Esophagus (tissue), 2 donors: Measurements from ENCODE around the gene IFNGR2. TPM values are rescaled to one million over a fixed set of nuclear protein-coding genes. Genes with fewer than 3 reads are reported as not detected.
A peak's percentile ranks its signal among the peaks of the same experiment; 100 is the strongest.
"Not testable (repeated sequence)": the region's sequence is repeated elsewhere in the genome, so short reads cannot be mapped to it uniquely, and the experiment has no call there.

Experiments
- H3K27ac ChIP-seq, 2 donors: one replicate each; pipeline ENCODE4 v1.5.1; 2013; ENCODE audit warnings: low read depth in 2 of 2, mild to moderate bottlenecking in 2 of 2, inconsistent platforms in 1 of 2, low read length in 1 of 2, moderate library complexity in 1 of 2
- H3K27me3 ChIP-seq, 2 donors: one replicate each; pipeline ENCODE4 v1.6.1; 2013; ENCODE audit warnings: low read length in 2 of 2, control low read depth in 1 of 2, mild to moderate bottlenecking in 1 of 2; ENCODE audit not compliant: insufficient read depth in 2 of 2, control insufficient read depth in 1 of 2
- H3K36me3 ChIP-seq, 2 donors: one replicate each; pipeline ENCODE4 v1.6.1; 2013; ENCODE audit warnings: low read length in 1 of 2; ENCODE audit not compliant: control insufficient read depth in 2 of 2, insufficient read depth in 2 of 2
- H3K4me1 ChIP-seq, 2 donors: one replicate each; pipeline ENCODE4 v1.6.1; 2013; ENCODE audit warnings: low read length in 1 of 2; ENCODE audit not compliant: control insufficient read depth in 2 of 2, insufficient read depth in 2 of 2
- H3K4me3 ChIP-seq, 2 donors: one replicate each; pipeline ENCODE4 v1.5.1; 2013; ENCODE audit warnings: low read length in 2 of 2, mild to moderate bottlenecking in 2 of 2, low read depth in 1 of 2, moderate library complexity in 1 of 2
- H3K9me3 ChIP-seq, 2 donors: one replicate each; pipeline ENCODE4 v1.6.1; 2013; ENCODE audit warnings: mild to moderate bottlenecking in 2 of 2, low read depth in 1 of 2, low read length in 1 of 2, moderate library complexity in 1 of 2; ENCODE audit not compliant: control insufficient read depth in 2 of 2, insufficient read depth in 1 of 2
- WGBS, 2 donors: extraction: QIAGEN DNeasy Blood & Tissue Kit; methylation state at CpG; one replicate each; pipeline ENCODE4 v1.1.7; 2013; 5-methylcytosine and 5-hydroxymethylcytosine counted together
- polyA plus RNA-seq, 2 donors: library from polyadenylated mRNA; stranded (reverse); fragments of 200-250 nt; gene quantifications; one replicate each; pipeline ENCODE4 v1.2.3, GENCODE V29; 2013
- donor health status: healthy with polysubstance abuse.
- donor health status: Bipolar disorder and iron deficiency.

The IFNGR2 gene
- polyA plus RNA-seq, 2 donors: 44.9 to 52.5 TPM

DNA sequence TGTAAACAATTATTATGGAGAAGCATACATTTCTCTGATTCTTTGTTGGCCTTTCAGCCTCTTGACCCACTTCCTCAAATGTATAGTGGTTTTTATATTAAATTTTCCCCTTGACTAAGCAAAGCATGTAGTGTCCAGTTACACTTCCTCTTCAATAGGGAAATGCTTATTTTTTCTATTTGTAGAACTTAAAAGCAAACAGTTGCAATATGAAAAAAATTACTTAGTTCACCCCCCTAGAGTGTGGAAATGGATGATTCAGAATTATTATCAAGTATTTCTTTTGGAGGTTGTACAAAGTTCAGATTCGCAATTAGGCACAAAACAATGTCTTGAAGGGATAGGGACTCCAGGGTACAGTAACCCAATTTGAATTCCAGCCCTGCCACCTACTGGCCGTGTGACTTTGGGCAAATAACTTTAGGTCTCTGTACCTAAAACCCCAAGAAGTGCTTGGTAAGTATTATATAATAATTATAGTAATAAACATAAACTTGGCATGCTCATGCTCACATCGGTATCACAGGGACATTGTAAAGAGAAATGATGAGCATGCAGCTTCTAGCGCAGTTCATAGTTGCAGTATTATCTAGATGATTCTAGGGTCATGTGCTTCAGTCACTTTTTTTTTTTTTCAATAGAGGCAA lies 28.6 kb upstream of the IFNGR2 start:
- 17 to 24% methylated on average over 4 of the region's 4 CpGs for WGBS, 2 donors
- peak overlapping the region in 1 of 2 donors; percentile 37 for H3K27ac ChIP-seq
- H3K4me1 ChIP-seq: peaks cover 0 to 2% of the 10 kb centered on the region in 2 donors

DNA sequence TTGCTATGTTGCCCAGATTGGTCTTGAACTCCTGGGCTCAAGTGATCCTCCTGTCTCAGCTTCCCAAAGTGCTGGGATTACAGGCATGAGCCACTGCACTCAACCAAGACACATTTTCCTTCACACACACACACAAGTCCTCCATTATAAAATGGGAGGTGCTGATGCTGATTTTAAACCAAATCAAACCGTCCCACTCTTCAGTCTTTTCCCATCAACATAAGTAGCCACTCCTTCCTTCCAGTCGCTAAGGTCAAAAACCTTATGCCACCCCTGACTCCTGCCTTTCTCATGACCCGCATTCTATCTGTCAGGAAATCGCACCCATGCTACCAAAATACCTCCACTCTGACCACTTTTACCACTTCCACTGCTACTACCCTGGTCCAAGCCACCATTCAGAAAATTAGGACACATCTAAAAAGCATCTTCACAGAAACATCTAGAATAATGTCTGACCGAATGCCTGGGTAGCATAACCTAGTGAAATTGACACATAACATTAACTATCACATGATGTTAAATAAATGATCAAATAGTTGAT lies 28.0 kb upstream of the IFNGR2 start:
- Histone ChIP-seq H3K27ac (no peak overlapping the region), H3K4me3 (no peak overlapping the region)
- WGBS, 2 donors: 70 to 74% methylated on average over 5 of the region's 5 CpGs

More for the DNA sequence above, 28.6 kb upstream of the IFNGR2 start:
- no peak overlapping the region for H3K4me3 ChIP-seq
- H3K9me3 ChIP-seq: peaks cover 4 to 5% of the 10 kb centered on the region in 2 donors
- H3K27me3 ChIP-seq: no peaks in the 10 kb centered on the region
- H3K36me3 ChIP-seq: no peaks in the 10 kb centered on the region

DNA sequence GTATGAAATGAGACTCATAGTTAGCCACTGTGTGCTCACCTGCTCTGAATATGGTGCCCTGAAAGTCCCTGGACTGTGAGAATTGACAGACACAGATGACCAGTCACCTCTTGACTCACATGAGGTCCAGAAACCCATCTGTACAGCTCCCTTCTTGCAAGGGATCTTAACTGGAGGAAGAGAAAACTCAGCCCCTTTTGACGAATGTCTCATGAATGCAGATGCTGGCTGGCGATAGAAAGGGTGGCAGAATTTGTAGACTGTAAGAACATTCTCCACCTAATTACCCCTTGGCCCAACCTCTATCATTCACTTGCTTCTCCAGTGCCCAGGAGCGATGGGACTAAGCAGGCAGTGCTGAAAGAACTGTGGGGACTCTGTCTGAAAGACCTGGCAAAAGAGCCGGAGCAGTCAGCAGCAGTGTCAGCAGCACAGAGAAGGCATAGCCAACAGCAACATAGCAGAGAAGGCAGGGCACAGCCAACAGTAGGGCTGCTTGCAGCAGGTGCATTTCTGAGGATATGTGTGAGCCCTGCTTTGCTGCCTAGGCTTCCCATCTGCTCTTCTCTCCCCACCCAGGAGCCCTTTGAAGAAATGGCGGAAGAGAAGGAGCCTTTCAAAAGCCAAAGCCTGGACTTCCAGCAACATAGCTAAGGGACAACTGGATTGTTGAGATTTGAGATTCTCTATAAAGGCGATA lies 25.8 kb upstream of the IFNGR2 start:
- peaks cover 2 to 9% of the 10 kb centered on the region in 2 donors for H3K4me1 ChIP-seq
- WGBS, 2 donors: 88 to 91% methylated on average over 6 of the region's 6 CpGs
- H3K27me3 ChIP-seq: no peaks in the 10 kb centered on the region
- H3K27ac ChIP-seq: no peak overlapping the region
- no peaks in the 10 kb centered on the region for H3K36me3 ChIP-seq
- H3K9me3 ChIP-seq: no peaks in the 10 kb centered on the region
- no peak overlapping the region for H3K4me3 ChIP-seq

More for the DNA sequence above, 28.0 kb upstream of the IFNGR2 start:
- Histone ChIP-seq H3K27me3 (no peaks in the 10 kb centered on the region), H3K9me3 (peaks cover under 1 to 2% of the 10 kb centered on the region in 2 donors), H3K36me3 (no peaks in the 10 kb centered on the region), H3K4me1 (peaks cover 0 to 2% of the 10 kb centered on the region in 2 donors)

DNA sequence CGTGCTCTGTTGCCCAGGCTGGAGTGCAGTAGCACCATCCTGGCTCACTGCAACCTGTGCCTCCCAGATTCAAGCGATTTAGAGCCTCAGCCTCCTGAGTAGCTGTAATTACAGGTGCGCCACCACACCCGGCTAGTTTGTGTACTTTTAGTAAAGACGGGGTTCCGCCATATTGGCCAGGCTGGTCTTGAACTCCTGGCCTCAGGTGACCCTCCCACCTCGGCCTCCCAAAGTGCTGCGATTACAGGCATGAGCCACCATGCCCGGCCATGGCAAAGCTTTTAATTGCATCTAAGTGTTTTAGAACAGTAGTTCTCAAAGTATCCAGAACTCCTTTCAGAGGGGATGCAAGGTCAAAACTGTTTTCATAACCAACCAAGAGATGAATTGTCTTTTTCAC lies 25.1 kb upstream of the IFNGR2 start:
- Histone ChIP-seq H3K4me1 (peaks cover 2 to 16% of the 10 kb centered on the region in 2 donors), H3K9me3 (no peaks in the 10 kb centered on the region), H3K36me3 (no peaks in the 10 kb centered on the region), H3K27me3 (no peaks in the 10 kb centered on the region), H3K4me3 (no peak overlapping the region), H3K27ac (no peak overlapping the region)
- 90 to 92% methylated on average over 9 of the region's 9 CpGs for WGBS, 2 donors

DNA sequence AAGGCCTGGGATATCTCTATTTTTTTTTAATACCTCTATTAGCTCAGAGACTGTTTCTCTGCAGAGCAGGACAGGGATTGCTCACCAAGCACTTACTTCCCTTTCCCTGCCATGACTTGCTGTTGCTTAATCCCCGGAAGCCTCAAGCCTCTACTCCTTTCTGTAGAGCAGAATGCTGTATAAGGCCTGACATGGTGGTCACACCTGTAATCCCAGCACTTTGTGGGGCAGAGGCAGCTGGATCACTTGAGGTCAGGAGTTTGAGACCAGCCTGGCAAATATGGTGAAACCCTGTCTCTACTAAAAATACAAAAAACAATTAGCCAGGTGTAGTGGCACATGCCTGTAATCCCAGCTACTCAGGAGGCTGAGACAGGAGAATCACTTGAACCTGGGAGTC lies 23.3 kb upstream of the IFNGR2 start:
- WGBS, 2 donors: 26 to 47% methylated on average over 1 of the region's 1 CpG
- not testable (repeated sequence) for H3K27me3 ChIP-seq, H3K36me3 ChIP-seq, H3K4me3 ChIP-seq, H3K9me3 ChIP-seq
- H3K27ac ChIP-seq: peak overlapping the region; percentile 77 to 97
- peaks cover 2 to 17% of the 10 kb centered on the region in 2 donors for H3K4me1 ChIP-seq

DNA sequence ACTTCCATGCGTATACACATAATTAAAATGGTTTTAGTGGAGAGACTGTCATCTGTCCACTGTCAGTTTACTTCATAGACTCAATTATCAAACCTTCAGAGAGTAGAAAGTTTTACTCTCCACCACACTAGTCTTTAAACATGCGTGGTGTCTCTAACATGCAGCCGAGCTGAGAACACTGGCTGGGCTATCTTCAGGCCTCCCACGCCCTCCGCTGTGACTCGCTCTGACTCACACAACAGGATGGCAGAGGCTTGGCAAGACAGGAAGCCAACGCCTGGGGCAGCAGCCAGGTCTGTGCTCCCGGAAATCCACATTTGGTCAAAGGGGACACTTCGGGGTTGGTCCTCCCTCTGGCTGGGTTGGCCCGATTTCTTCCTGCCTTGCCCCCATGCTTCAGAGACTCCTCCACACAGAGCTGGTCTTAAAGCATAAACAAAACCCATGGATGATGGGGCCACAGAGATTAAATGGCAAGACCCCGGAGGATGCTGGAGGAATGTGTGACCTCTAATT lies 22.7 kb upstream of the IFNGR2 start:
- Histone ChIP-seq H3K27me3 (no peaks in the 10 kb centered on the region), H3K4me3 (no peak overlapping the region), H3K27ac (peak overlapping the region; percentile 77 to 97), H3K4me1 (peaks cover 2 to 17% of the 10 kb centered on the region in 2 donors), H3K36me3 (no peaks in the 10 kb centered on the region), H3K9me3 (no peaks in the 10 kb centered on the region)
- 9 to 18% methylated on average over 11 of the region's 11 CpGs for WGBS, 2 donors

DNA sequence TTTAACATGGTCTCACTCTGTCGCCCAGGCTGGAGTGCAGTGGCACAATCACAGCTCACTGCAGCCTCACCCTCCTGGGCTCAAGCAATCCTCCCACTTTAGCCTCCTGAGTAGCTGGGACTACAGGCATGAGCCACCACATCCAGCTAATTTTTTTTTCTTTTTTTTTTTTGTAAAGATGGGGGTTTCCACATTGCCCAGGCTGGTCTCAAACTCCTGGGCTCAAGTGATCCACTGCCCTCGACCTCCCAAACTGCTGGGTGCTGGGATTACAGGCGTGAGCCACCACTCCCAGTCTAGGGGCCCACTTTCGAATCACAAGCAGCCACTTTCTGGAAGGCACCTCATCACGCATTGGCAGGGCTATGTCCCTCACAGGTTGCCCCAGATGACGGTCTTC lies 21.8 kb upstream of the IFNGR2 start:
- not testable (repeated sequence) for H3K4me3 ChIP-seq, H3K27me3 ChIP-seq, H3K9me3 ChIP-seq, H3K36me3 ChIP-seq
- peak overlapping the region in 1 of 2 donors; percentile 61 for H3K27ac ChIP-seq
- 82 to 87% methylated on average over 6 of the region's 6 CpGs for WGBS, 2 donors
- H3K4me1 ChIP-seq: peaks cover 2 to 17% of the 10 kb centered on the region in 2 donors

DNA sequence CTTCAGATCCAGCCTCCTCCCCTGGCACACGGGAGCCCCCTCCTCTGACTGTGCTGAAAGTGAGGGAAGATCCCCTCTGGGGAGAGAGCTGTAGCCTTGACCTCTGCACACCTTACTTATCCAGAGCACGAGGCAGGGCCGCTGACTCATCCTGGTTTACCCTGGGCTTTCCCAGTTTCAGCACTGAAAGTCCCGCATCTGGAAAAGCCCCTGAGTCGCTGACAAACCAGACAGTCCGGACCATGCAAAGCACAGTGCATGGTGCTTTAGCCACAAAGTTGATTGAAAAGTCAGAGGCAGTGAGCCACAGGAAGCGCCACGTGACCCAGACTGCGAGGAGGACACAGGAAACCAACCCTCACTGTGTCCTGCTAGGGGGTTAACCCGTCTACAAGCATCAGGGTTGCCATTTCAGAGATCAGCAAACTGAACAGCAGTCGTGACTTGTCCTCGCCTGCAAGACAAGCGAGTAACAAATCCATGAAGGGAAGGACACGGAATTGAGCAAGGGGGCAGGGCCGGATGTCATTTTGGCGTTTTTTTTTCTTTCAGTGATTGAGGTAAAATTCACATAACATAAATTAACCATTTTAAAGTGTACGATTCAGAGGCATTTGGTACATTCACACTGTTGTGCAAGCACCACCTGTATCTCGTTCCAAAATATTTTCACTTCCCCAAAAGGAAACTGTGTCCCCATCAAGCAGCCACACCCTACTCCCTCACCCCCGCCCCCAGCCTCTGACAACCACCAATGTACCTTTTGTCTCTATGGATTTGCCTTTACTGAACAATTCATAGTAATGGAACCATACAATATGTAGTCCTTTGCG lies 19.9 kb upstream of the IFNGR2 start:
- H3K36me3 ChIP-seq: no peaks in the 10 kb centered on the region
- 20% methylated on average over 19 to 20 of the region's 20 CpGs for WGBS, 2 donors
- H3K4me3 ChIP-seq: no peak overlapping the region
- no peaks in the 10 kb centered on the region for H3K9me3 ChIP-seq
- no peaks in the 10 kb centered on the region for H3K27me3 ChIP-seq
- peaks cover 2 to 17% of the 10 kb centered on the region in 2 donors for H3K4me1 ChIP-seq
- peak overlapping the region; percentile 92 to 96 for H3K27ac ChIP-seq

DNA sequence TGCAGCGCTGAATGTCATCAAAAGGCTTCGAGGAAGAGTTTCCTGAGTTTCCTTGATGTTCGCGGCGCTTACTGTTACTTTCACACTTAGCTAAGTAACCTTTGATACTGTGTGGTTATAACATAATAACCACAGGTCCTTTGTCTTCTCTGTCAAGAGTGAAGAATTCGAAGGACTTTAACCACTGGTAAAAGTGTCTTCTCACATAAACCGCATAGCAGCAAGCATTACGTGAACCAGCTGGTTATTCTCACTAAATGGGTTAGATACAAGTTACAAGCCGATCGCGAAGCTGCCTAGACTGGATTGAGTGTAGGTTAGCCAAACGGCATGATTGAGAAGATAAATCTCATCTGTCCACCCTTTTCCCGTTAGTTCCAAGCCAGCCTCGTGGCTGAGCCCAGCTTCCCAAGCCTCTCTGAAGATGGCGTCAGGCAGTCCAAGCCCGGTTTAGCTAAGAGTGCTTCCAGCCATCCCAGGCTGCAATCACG lies 18.3 kb upstream of the IFNGR2 start:
- Histone ChIP-seq H3K27me3 (no peaks in the 10 kb centered on the region), H3K4me1 (peaks cover 2 to 17% of the 10 kb centered on the region in 2 donors), H3K27ac (no peak overlapping the region), H3K36me3 (no peaks in the 10 kb centered on the region), H3K4me3 (no peak overlapping the region), H3K9me3 (no peaks in the 10 kb centered on the region)
- 74 to 78% methylated on average over 17 of the region's 17 CpGs for WGBS, 2 donors
